B cell (primary cell): Measurements from ENCODE around the gene VEZT. TPM values are rescaled to one million over a fixed set of nuclear protein-coding genes. Genes with fewer than 3 reads are reported as not detected.

Experiments
- ATAC-seq: fragments of 200-7000 bp; cut with Tn5 transposase; one replicate; pipeline ENCODE4 v1.10.0; 2021; ENCODE audit warnings: low read depth, mild to moderate bottlenecking, moderate number of reproducible peaks, moderate library complexity
- CTCF ChIA-PET: fragments of 350-600 bp; sonication (Branson Sonifier 250); formaldehyde crosslinking; loops from one replicate; lab custom pipeline; 2021; ENCODE audit warnings: antibody characterized with exemption, inconsistent platforms; lab: Charles Lee
- POLR2A ChIA-PET: fragments of 350-600 bp; sonication (Branson Sonifier 250); formaldehyde crosslinking; loops from one replicate; lab custom pipeline; 2021; ENCODE audit warnings: antibody characterized with exemption; lab: Charles Lee
- DNase-seq: peaks from one replicate; pipeline ENCODE4 v3.0.0; 2013
- H2AFZ ChIP-seq: 2 replicates; pipeline ENCODE4 v1.6.1; 2012; ENCODE audit warnings: mild to moderate bottlenecking, low read depth, low read length; ENCODE audit not compliant: insufficient read depth, poor library complexity, severe bottlenecking
- H3K27ac ChIP-seq, 2 donors: 1 replicate in 1 of 2; 2 replicates in 1 of 2; pipeline ENCODE4 v1.5.1; 2012 to 2013; ENCODE audit warnings: low read length in 2 of 2, mild to moderate bottlenecking in 2 of 2, moderate library complexity in 1 of 2
- H3K27me3 ChIP-seq, 4 experiments: fragments of 200-600 bp in 1 of 4; sonication (generic) in 1 of 4; replicated peaks in 1 of 4; 1 replicate in 2 of 4; 2 replicates in 2 of 4; pipeline versions ENCODE4 v1.6.1 to v1.7.0; 2013 to 2016; ENCODE audit warnings: low read length in 3 of 4, mild to moderate bottlenecking in 2 of 4, mixed read lengths in 1 of 4, moderate library complexity in 1 of 4; ENCODE audit not compliant: insufficient read depth in 4 of 4, control insufficient read depth in 3 of 4; ENCODE audit errors: control extremely low read depth in 1 of 4
- H3K36me3 ChIP-seq, 2 experiments: replicated peaks in 1 of 2; 1 replicate in 1 of 2; 2 replicates in 1 of 2; pipeline versions ENCODE4 v1.6.1 to v1.7.1; 2013; ENCODE audit warnings: low read length in 1 of 2; ENCODE audit not compliant: insufficient read depth in 2 of 2, control insufficient read depth in 1 of 2; ENCODE audit errors: control extremely low read depth in 1 of 2, extremely low read depth in 1 of 2
- H3K4me1 ChIP-seq, 2 donors: fragments of 200-600 bp in 1 of 2; sonication (generic) in 1 of 2; 1 replicate in 1 of 2; 2 replicates in 1 of 2; pipeline versions ENCODE4 v1.5.1 to v1.6.1; 2013 to 2017; ENCODE audit warnings: low read length in 2 of 2; ENCODE audit not compliant: control insufficient read depth in 2 of 2, insufficient read depth in 2 of 2
- H3K4me2 ChIP-seq: replicated peaks from 2 replicates; pipeline ENCODE3; 2012; ENCODE audit warnings: mild to moderate bottlenecking, low read depth, low read length; ENCODE audit not compliant: poor library complexity, severe bottlenecking
- H3K4me3 ChIP-seq, 5 experiments: fragments of 200-600 bp in 1 of 5; sonication (generic) in 1 of 5; 1 replicate in 3 of 5; 2 replicates in 2 of 5; pipeline versions ENCODE4 v1.5.1 to v1.7.0; 2011 to 2016; ENCODE audit warnings: low read length in 4 of 5, mild to moderate bottlenecking in 4 of 5, low read depth in 2 of 5, control low read depth in 1 of 5, moderate library complexity in 1 of 5; ENCODE audit not compliant: insufficient read depth in 1 of 5; ENCODE audit errors: control extremely low read depth in 1 of 5, extremely low read depth in 1 of 5
- H3K79me2 ChIP-seq: fragments of 200-600 bp; sonication (generic); one replicate; pipeline ENCODE4 v1.6.0; 2016; ENCODE audit warnings: low read length; ENCODE audit not compliant: control insufficient read depth, insufficient read depth
- H3K9ac ChIP-seq: fragments of 200-600 bp; sonication (generic); 2 replicates; pipeline ENCODE4 v1.6.1; 2017; ENCODE audit warnings: mild to moderate bottlenecking, low read length, moderate library complexity
- H3K9me3 ChIP-seq, 3 donors: one replicate each; pipeline versions ENCODE4 v1.6.1 to v1.7.1; 2013; ENCODE audit warnings: low read length in 2 of 3; ENCODE audit not compliant: control insufficient read depth in 2 of 3, insufficient read depth in 1 of 3; ENCODE audit errors: control extremely low read depth in 1 of 3
- H4K20me1 ChIP-seq: 2 replicates; pipeline ENCODE4 v1.6.0; 2012; ENCODE audit warnings: mild to moderate bottlenecking, low read length; ENCODE audit not compliant: insufficient read depth, control insufficient read depth, poor library complexity, severe bottlenecking
- H3K27ac Mint-ChIP-seq: one replicate; pipeline ENCODE4 v1.8.0; 2021; ENCODE audit warnings: mixed read lengths
- H3K27me3 Mint-ChIP-seq: one replicate; pipeline ENCODE4 v1.8.0; 2021; ENCODE audit warnings: mixed read lengths
- H3K4me1 Mint-ChIP-seq: one replicate; pipeline ENCODE4 v1.8.0; 2021; ENCODE audit warnings: mixed read lengths
- H3K4me3 Mint-ChIP-seq: one replicate; pipeline ENCODE4 v1.8.0; 2021; ENCODE audit warnings: mixed read lengths
- H3K9me3 Mint-ChIP-seq: one replicate; pipeline ENCODE4 v1.8.0; 2022; ENCODE audit warnings: mixed read lengths; ENCODE audit not compliant: insufficient read depth
- CTCF ChIP-seq: fragments of 200-600 bp; IDR thresholded peaks from one replicate; pipeline ENCODE4 v1.8.0; 2022; ENCODE audit warnings: antibody characterized with exemption, mild to moderate bottlenecking
- EZH2 ChIP-seq: IDR thresholded peaks from 2 replicates; pipeline ENCODE4 v1.6.1; 2012; ENCODE audit warnings: borderline replicate concordance, low read depth, mild to moderate bottlenecking, moderate library complexity, low read length; ENCODE audit not compliant: insufficient read depth, poor library complexity, severe bottlenecking
- WGBS: methylation state at CpG from one replicate; pipeline ENCODE4 v1.1.5; 2013; ENCODE audit warnings: missing lambda C conversion rate; ENCODE audit not compliant: insufficient coverage; 5-methylcytosine and 5-hydroxymethylcytosine counted together
- intact Hi-C: fragments of 100-400 bp; cut with micrococcal nuclease; formaldehyde crosslinking; loops from one replicate; pipeline ENCODE4 v1.10.0; 2022
- polyA plus RNA-seq: library from polyadenylated mRNA; depleted of rRNA; stranded (reverse); fragments of >200 nt; gene quantifications from 2 replicates; pipeline ENCODE4 v1.2.3, GENCODE V29; 2012
- total RNA-seq, 2 donors: library from RNA; stranded (reverse); fragments of 120-200 nt in 1 of 2; gene quantifications; 1 replicate in 1 of 2; 2 replicates in 1 of 2; pipeline versions ENCODE4 v1.2.3 to v1.2.4, GENCODE V29; 2013 to 2022

Gene VEZT
- total and polyA plus RNA-seq, 2 donors (not counting 1 experiment from before 2014, with no cell fraction given) = 19.9 to 61.8 TPM

- Histone ChIP-seq H3K4me3 (no peak overlapping the region), H3K36me3 (no peaks in the 10 kb centered on the region), H3K27ac (no peak overlapping the region), H3K9me3 (no peaks in the 10 kb centered on the region), H3K4me1 (no peaks in the 10 kb centered on the region), H3K9ac (no peak overlapping the region), H2AFZ (no peak overlapping the region), H3K4me2 (no peak overlapping the region), H4K20me1 (no peaks in the 10 kb centered on the region), H3K79me2 (no peaks in the 10 kb centered on the region), H3K27me3 (no peaks in the 10 kb centered on the region)
- H3K4me3 Mint-ChIP-seq = no peak overlapping the region
- TF ChIP-seq EZH2 (no peak), CTCF (no peak)
- ChIA-PET CTCF (interaction anchor here (0.6 to 0.7 kb wide), 2 partner anchors 18 to 365 kb away, joined by 3 read pairs; no protein-coding TSS in a partner anchor), POLR2A (no interaction called here)
- no peaks in the 10 kb centered on the region for H3K27me3 Mint-ChIP-seq
- intact Hi-C loops = no loop called here
- no peaks in the 10 kb centered on the region for H3K4me1 Mint-ChIP-seq
- WGBS = 100% methylated on average over 1 of the region's 2 CpGs
- no peaks in the 10 kb centered on the region for H3K9me3 Mint-ChIP-seq
- DNase-seq (no peak), ATAC-seq (no peak)
- no peak overlapping the region for H3K27ac Mint-ChIP-seq
Measured at GRCh38 chr12:95168746-95169145, 48.9 kb upstream of the VEZT start.

GRCh38 chr12:95169368-95169767 is 48.2 kb upstream of the VEZT start:
- H2AFZ ChIP-seq = no peak overlapping the region
- ChIA-PET POLR2A (no interaction called here), CTCF (no interaction called here)
- no peaks in the 10 kb centered on the region for H3K4me1 ChIP-seq
- H4K20me1 ChIP-seq = no peaks in the 10 kb centered on the region
- no peak overlapping the region for H3K27ac ChIP-seq
- H3K4me2 ChIP-seq = no peak overlapping the region
- Mint-ChIP-seq H3K9me3 (no peaks in the 10 kb centered on the region), H3K27me3 (no peaks in the 10 kb centered on the region), H3K4me3 (no peak overlapping the region), H3K4me1 (no peaks in the 10 kb centered on the region), H3K27ac (no peak overlapping the region)
- no peaks in the 10 kb centered on the region for H3K36me3 ChIP-seq
- H3K9me3 ChIP-seq = no peaks in the 10 kb centered on the region
- H3K4me3 ChIP-seq = no peak overlapping the region
- no peaks in the 10 kb centered on the region for H3K27me3 ChIP-seq
- no peak overlapping the region for H3K9ac ChIP-seq
- H3K79me2 ChIP-seq = no peaks in the 10 kb centered on the region
- TF ChIP-seq CTCF = no peak
- TF ChIP-seq EZH2 = no peak
- ATAC-seq (no peak), DNase-seq (no peak)
- intact Hi-C loops = no loop called here
- WGBS = no CpG with 5 or more reads among the region's 4 CpGs
